HUES48 (cell line): Measurements from ENCODE around the gene ERC1.
A peak's percentile ranks its signal among the peaks of the same experiment; 100 is the strongest.

Experiments used
- H3K27ac ChIP-seq: one replicate; pipeline ENCODE4 v1.7.0; 2013; ENCODE audit warnings: low read depth, low read length, inconsistent platforms
- H3K27me3 ChIP-seq: 2 replicates; pipeline ENCODE4 v1.6.1; 2013; ENCODE audit warnings: mild to moderate bottlenecking, low read length; ENCODE audit not compliant: control insufficient read depth, insufficient read depth
- H3K36me3 ChIP-seq: 2 replicates; pipeline ENCODE4 v1.6.1; 2013; ENCODE audit warnings: low read length; ENCODE audit not compliant: control insufficient read depth, insufficient read depth
- H3K4me1 ChIP-seq: 2 replicates; pipeline ENCODE4 v1.6.1; 2013; ENCODE audit warnings: mild to moderate bottlenecking, low read length; ENCODE audit not compliant: control insufficient read depth, insufficient read depth
- H3K4me3 ChIP-seq: 2 replicates; pipeline ENCODE4 v1.5.1; 2013; ENCODE audit warnings: mild to moderate bottlenecking, low read depth, low read length
- H3K9ac ChIP-seq: 2 replicates; pipeline ENCODE4 v1.6.1; 2013; ENCODE audit warnings: mild to moderate bottlenecking, low read depth, low read length, moderate library complexity
- H3K9me3 ChIP-seq: 2 replicates; pipeline ENCODE4 v1.6.1; 2013; ENCODE audit warnings: low read length; ENCODE audit not compliant: control insufficient read depth, insufficient read depth

Gene ERC1

GRCh38 chr12:958588-959123 is 32.4 kb upstream of the ERC1 start:
- no peak overlapping the region for H3K4me3 ChIP-seq
- H3K9ac ChIP-seq = no peak overlapping the region
- 0 out of 2 replicates have a peak, but pooled peaks cover 3% of the 10 kb centered on the region for H3K4me1 ChIP-seq
- H3K27me3 ChIP-seq = no peaks in the 10 kb centered on the region
- H3K9me3 ChIP-seq = no peaks in the 10 kb centered on the region
- H3K27ac ChIP-seq = no peak overlapping the region
- no peaks in the 10 kb centered on the region for H3K36me3 ChIP-seq

- H3K9me3 ChIP-seq = no peaks in the 10 kb centered on the region
- peaks cover 11% of the 10 kb centered on the region; the same call in 1 of the 2 replicates for H3K4me1 ChIP-seq
- no peaks in the 10 kb centered on the region for H3K27me3 ChIP-seq
- no peak overlapping the region for H3K4me3 ChIP-seq
- H3K36me3 ChIP-seq = no peaks in the 10 kb centered on the region
- no peak overlapping the region for H3K27ac ChIP-seq
- no peak overlapping the region for H3K9ac ChIP-seq
Measured at GRCh38 chr12:966724-967123, 24.3 kb upstream of the ERC1 start.

GRCh38 chr12:967641-968040 is 23.4 kb upstream of the ERC1 start:
- no peak overlapping the region for H3K4me3 ChIP-seq
- no peaks in the 10 kb centered on the region for H3K9me3 ChIP-seq
- H3K9ac ChIP-seq = no peak overlapping the region
- H3K4me1 ChIP-seq = peaks cover 11% of the 10 kb centered on the region; the same call in 1 of the 2 replicates
- no peaks in the 10 kb centered on the region for H3K36me3 ChIP-seq
- no peak overlapping the region for H3K27ac ChIP-seq
- no peaks in the 10 kb centered on the region for H3K27me3 ChIP-seq

DNA sequence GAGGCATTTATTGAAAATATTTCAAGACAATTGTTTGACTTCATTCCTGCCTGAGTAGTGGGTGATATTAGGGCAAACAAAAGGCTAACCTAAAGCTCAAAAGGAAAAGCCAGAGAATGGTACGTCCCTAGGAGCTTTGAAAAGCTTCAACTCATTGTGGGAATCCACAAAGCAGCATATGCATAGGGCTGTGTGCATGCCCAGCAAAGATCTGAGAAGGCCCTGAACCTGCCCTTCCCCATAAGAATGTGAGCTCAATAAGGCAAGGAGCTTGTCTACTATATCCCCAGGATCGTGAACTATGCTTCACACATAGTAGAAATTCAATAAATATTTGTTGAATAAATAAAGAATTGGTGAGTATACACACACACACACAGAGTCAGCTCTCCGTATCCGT is 22.5 kb upstream of the ERC1 start:
- H3K4me3 ChIP-seq = no peak overlapping the region
- peak overlapping the region; percentile 43 for H3K27ac ChIP-seq
- no peaks in the 10 kb centered on the region for H3K27me3 ChIP-seq
- H3K4me1 ChIP-seq = peaks cover 11% of the 10 kb centered on the region; the same call in 1 of the 2 replicates
- H3K9ac ChIP-seq = no peak overlapping the region
- no peaks in the 10 kb centered on the region for H3K36me3 ChIP-seq
- no peaks in the 10 kb centered on the region for H3K9me3 ChIP-seq

DNA sequence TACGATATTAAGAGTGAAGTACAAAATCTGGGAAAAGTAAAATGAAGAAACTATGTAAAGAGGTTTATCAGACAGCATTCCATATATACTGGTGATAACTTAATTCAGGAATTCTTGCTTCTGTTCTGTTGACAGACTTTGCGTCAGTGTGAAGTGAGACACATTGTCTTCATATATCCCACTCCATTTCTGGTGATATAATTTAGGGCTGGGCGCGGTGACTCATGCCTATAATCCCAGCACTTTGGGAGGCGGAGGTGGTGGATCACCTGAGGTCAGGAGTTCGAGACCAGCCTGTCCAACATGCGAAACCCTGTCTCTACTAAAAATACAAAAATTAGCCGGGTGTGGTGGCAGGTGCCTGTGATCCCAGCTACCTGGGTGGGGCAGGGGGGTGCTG is 21.2 kb upstream of the ERC1 start:
- Histone ChIP-seq H3K27ac (no peak overlapping the region), H3K4me3 (no peak overlapping the region), H3K4me1 (peaks cover 11% of the 10 kb centered on the region; the same call in 1 of the 2 replicates), H3K36me3 (no peaks in the 10 kb centered on the region), H3K9ac (no peak overlapping the region), H3K9me3 (no peaks in the 10 kb centered on the region), H3K27me3 (no peaks in the 10 kb centered on the region)

- Histone ChIP-seq H3K4me1 (peaks cover 11% of the 10 kb centered on the region; the same call in 1 of the 2 replicates), H3K36me3 (no peaks in the 10 kb centered on the region), H3K4me3 (no peak overlapping the region), H3K9me3 (no peaks in the 10 kb centered on the region), H3K9ac (no peak overlapping the region), H3K27me3 (no peaks in the 10 kb centered on the region), H3K27ac (no peak overlapping the region)
Measured at GRCh38 chr12:971991-972390, 19.0 kb upstream of the ERC1 start.

- Histone ChIP-seq H3K27me3 (no peaks in the 10 kb centered on the region), H3K27ac (no peak overlapping the region), H3K4me3 (no peak overlapping the region), H3K4me1 (no peaks in the 10 kb centered on the region), H3K9ac (no peak overlapping the region), H3K9me3 (no peaks in the 10 kb centered on the region), H3K36me3 (no peaks in the 10 kb centered on the region)
Measured at GRCh38 chr12:974271-974862, 16.7 kb upstream of the ERC1 start.

DNA sequence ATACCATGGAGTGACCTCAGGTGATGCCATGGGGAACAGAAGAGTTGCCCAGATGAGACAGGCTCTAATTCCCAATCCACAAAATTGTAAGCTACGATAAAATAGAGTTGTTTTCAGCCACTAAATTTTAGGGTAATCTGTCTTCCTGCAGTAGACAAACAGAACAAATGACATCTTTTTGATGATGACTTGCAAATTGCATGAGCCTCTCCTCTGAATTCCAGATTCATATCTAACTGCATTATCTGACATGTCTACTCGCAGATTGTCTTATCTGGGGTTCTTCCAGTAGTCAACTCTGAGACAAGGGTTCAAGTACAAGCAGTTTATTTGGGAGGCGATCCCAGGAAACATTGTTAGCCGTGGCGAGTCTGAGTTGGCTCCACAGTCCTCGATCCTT is 14.4 kb upstream of the ERC1 start:
- no peak overlapping the region for H3K4me3 ChIP-seq
- H3K4me1 ChIP-seq = no peaks in the 10 kb centered on the region
- no peaks in the 10 kb centered on the region for H3K9me3 ChIP-seq
- H3K36me3 ChIP-seq = no peaks in the 10 kb centered on the region
- no peaks in the 10 kb centered on the region for H3K27me3 ChIP-seq
- no peak overlapping the region for H3K9ac ChIP-seq
- no peak overlapping the region for H3K27ac ChIP-seq

- no peaks in the 10 kb centered on the region for H3K9me3 ChIP-seq
- H3K9ac ChIP-seq = no peak overlapping the region
- H3K36me3 ChIP-seq = no peaks in the 10 kb centered on the region
- H3K4me1 ChIP-seq = no peaks in the 10 kb centered on the region
- H3K27ac ChIP-seq = no peak overlapping the region
- H3K27me3 ChIP-seq = no peaks in the 10 kb centered on the region
- no peak overlapping the region for H3K4me3 ChIP-seq
Measured at GRCh38 chr12:977156-977555, 13.9 kb upstream of the ERC1 start.

- no peaks in the 10 kb centered on the region for H3K9me3 ChIP-seq
- no peaks in the 10 kb centered on the region for H3K27me3 ChIP-seq
- no peaks in the 10 kb centered on the region for H3K36me3 ChIP-seq
- no peaks in the 10 kb centered on the region for H3K4me1 ChIP-seq
- no peak overlapping the region for H3K9ac ChIP-seq
- H3K4me3 ChIP-seq = no peak overlapping the region
- H3K27ac ChIP-seq = no peak overlapping the region
Measured at GRCh38 chr12:979349-979748, 11.7 kb upstream of the ERC1 start.

DNA sequence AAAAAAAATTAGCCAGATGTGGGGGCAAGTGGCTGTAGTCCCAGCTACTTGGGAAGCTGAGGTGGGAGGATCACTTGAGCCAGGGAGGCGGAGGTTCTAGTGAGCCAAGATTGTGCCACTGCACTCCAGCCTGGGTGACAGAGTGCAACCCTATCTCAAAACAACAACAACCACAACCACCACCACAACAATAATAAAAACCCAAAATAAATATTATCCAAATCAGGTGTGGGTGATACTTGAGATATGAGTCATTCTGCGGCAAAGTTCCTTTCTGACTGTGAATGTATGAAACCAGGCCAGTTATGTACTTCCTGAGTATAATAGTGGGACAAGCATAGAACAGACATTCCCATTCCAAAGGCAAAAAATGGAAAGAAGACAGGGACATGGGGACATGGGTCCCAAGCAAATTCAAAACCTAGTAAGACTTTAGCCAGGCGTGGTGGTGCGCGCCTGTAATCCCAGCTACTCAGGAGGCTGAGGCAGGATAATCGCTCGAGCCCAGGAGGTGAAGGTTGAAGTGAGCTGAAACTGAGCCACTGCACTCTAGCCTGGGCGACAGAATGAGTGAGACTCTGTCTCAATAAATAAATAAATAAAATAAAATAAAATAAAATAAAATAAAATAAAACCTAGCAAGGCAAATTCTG is 9.7 kb upstream of the ERC1 start:
- Histone ChIP-seq H3K9me3 (no peaks in the 10 kb centered on the region), H3K27ac (no peak overlapping the region), H3K36me3 (no peaks in the 10 kb centered on the region), H3K4me3 (no peak overlapping the region), H3K27me3 (no peaks in the 10 kb centered on the region), H3K4me1 (no peaks in the 10 kb centered on the region), H3K9ac (no peak overlapping the region)
